NCI-H774 (cell line): ENCODE data around the gene FFAR3.
"Not testable (repeated sequence)": the region's sequence is repeated elsewhere in the genome, so short reads cannot be mapped to it uniquely, and the experiment has no call there.

Experiments
- DNase-seq: peaks from one replicate; lab custom pipeline; 2025; lab: John Stamatoyannopoulos, UW

FFAR3 gene

DNA sequence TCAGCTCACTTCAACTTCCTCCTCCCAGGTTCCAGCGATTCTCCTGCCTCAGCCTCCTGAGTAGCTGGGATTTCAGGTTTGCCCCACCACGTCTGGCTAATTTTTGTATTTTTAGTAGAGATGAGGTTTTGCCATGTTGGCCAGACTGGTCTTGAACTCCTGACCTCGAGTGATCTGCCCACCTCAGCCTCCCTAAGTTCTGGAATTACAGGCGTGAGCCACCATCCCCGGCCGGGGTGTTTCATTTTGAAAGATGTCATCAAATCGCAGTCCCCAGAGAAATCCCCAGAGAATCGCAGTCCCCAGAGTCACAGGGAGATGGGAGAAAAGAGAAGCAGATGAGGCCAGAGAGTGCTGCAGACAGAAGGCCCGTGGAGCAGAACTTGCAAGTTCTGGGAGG lies 43.2 kb downstream of the FFAR3 start:
- DNase-seq = not testable (repeated sequence)

DNA sequence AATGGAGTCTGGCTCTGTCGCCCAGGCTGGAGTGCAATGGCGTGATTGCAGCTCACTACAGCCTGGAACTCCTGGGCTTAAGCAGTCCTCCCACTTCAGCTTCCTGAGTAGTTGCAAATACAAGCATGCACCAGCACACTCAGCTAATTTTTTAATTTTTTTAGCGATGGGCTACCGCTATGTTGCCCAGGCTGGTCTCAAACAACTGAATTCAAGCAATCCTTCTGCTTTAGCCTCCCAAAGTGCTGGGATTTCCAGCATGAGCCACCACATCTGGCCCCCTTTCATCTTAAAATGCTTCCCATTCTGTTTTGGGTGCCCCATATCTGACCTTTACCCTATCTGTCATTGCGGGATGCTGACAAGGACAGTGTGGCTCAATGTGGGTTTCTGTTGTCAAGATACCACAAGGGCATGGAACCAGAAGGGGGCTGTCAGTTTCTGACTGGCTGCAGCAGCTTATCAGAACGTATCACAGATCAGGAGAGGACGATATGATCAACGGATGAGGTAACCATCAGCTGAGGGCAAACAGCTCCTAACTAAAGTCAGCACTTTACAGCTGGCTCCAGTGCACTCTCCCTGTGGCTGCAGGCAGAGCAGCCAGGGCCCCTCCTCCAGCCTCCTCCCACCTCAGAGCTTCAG lies 45.0 kb downstream of the FFAR3 start:
- DNase-seq = no peak

DNA sequence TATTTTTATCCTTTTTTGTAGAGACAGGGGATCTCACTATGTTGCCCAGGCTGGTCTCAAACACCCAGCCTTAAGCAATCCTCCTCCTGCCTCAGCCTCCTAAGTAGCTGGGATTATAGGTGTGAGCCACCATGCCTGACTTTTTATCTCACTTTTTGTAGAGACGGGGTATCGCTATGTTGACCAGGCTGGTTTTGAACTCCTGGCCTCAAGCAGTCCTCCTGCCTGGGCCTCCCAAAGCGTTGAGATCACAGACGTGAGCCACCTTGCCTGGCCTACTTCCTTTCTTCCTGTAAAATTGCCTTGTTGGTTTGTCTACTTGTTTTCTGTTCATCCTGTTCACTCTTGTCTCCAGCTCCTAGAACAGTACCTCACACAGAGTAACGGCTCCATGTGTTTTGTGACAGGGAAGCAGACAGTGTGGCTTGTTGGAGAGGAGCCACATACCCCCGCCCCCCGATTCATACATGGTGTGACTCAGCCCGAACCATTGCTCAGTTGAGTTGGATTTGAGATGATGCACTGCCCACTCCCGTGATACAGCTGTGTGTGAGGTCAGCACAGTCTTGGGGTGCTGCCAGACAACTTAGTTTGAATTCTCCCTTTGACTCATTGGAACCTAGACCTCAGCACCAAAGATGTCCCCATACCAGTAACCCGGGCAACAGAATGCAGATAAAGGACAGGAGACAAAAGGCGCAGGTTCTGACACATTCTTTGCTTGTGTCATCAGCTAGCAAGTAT lies 46.8 kb downstream of the FFAR3 start:
- no peak for DNase-seq

DNA sequence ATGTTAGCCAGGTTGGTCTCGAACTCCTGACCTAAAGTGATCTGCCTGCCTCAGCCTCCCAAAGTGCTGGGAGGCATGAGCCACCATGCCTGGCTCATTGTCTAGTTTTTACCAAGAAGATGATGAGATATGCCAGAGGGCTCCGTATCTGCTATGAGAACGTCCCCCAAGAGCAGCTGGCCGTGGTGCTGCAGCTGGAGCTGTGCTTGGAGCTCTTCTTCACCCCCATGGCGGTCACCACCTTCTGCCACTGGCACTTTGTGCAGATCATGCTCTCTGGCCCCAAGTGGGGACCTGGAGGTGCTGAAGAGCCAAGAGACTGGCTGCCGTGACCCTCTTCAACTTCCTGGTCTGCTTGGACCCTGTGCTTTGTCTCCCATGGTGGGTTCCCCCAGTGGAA lies 49.4 kb downstream of the FFAR3 start:
- no peak for DNase-seq

DNA sequence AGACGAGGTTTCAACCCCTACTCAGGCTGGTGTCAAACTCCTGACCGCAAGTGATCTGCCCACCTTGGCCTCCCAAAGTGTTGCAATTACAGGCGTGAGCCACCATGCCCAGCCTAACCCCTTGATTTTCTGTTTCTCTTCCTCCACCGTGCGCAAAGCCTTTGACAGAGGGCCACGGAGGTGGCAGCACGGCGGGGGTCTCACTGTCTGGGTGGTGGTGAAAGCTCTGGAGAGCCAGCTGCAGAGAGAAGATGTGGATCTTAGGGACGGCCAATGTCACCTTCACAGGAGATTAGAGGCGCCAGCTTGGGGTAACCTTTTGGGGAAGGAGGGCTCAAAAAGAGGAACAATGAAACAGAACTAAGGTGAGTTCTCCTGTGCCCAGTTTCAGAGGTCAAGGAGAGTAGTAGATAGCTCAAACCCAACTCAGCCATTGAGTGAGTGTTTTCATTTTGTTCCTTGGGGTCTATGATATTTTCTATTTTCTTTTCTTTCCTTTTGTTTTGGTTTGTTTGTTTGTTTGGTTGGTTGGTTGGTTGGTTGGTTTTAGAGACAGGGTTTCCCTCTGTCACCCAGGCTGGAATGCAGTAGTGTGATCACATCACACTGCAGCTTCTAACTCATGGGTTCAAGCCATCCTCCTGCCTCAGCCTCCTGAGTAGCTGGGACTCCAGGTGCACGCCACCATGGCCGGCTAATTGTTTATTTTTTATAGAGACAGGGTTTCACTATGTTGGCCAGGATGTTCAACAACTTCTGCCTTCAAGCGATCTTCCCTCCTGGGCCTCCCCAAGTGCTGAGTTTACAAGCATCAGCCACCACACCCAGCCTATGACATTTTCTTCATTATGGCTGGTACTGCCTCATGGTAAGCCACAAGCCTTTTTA lies 50.3 kb downstream of the FFAR3 start:
- no peak for DNase-seq

DNA sequence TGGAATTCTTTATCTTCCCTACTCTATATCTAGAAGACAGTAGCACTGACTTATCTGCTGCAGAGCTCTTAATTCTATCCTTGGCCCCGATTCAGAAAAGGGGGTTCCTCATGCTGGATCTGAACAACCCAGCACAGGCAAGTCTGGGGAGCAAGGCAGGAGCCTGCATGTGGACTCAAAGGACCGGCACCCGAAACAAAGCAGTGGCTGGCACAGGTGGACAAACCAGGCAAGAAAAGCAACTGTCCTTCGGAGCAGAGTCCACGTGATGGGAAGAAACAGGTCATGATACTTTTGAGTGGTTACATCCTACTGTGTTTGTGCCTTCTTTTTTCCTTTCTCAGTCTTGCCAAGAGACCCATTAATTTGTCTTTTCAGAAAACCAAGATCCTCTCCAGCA lies 50.9 kb downstream of the FFAR3 start:
- DNase-seq = no peak
